ENCODE results near the gene SLC10A7. TPM values are rescaled to one million over a fixed set of nuclear protein-coding genes. Genes with fewer than 3 reads are reported as not detected.

The SLC10A7 gene
- total RNA-seq, 3 donors from 2014 or later (not counting 1 experiment from before 2014, with no cell fraction given), result 16.0 to 29.4 (median 26.3) TPM

DNA sequence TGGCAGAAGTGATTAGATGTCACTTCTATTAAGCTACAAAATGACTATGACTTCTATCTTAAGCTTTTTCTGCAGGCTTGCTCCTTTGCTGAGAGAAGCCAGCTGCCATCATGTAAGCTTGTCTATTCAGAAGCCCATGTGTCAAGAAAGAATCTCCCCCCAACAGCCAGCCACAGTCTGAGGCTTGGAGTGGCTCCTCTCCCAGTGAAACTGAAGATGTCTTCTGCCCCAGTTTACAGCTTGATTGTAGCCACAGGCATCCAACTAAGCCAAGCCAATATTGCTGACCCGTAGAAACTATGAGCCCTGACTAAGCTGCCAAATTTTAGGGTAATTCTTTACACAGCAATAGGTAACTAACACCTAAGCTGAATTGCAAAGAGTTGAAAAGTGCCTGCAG, 26.7 kb upstream of the SLC10A7 start:
- Histone ChIP-seq H3K36me3 (ENCODE audit: control insufficient read depth, insufficient read depth, low read length) (no peaks in the 10 kb centered on the region), H3K4me3 (ENCODE audit: low read length) (no peak overlapping the region), H3K4me1 (ENCODE audit: control insufficient read depth, insufficient read depth, low read length) (no peaks in the 10 kb centered on the region), H3K9me3 (ENCODE audit: control insufficient read depth, insufficient read depth, low read length) (no peaks in the 10 kb centered on the region), H3K27me3 (ENCODE audit: control insufficient read depth, insufficient read depth, low read length) (peaks cover 2% of the 10 kb centered on the region), H3K27ac (ENCODE audit: low read length) (no peak overlapping the region)
- WGBS (ENCODE audit: insufficient coverage), result 75% methylated on average over 1 of the region's 1 CpG
- Mint-ChIP-seq H3K27ac (no peak overlapping the region), H3K36me3 (peaks cover 13% of the 10 kb centered on the region), H3K9me3 (peaks cover 3 to 6% of the 10 kb centered on the region in 2 donors), H3K27me3 (ENCODE audit: low read depth in 2 of 2) (peaks cover 12 to 21% of the 10 kb centered on the region in 2 donors), H3K4me1 (no peaks in the 10 kb centered on the region), H3K4me3 (no peak overlapping the region)
- ATAC-seq (no peak), DNase-seq (no peak)
- intact Hi-C loops (cut with micrococcal nuclease), result no loop called here
- TF ChIP-seq, protein P1, sequence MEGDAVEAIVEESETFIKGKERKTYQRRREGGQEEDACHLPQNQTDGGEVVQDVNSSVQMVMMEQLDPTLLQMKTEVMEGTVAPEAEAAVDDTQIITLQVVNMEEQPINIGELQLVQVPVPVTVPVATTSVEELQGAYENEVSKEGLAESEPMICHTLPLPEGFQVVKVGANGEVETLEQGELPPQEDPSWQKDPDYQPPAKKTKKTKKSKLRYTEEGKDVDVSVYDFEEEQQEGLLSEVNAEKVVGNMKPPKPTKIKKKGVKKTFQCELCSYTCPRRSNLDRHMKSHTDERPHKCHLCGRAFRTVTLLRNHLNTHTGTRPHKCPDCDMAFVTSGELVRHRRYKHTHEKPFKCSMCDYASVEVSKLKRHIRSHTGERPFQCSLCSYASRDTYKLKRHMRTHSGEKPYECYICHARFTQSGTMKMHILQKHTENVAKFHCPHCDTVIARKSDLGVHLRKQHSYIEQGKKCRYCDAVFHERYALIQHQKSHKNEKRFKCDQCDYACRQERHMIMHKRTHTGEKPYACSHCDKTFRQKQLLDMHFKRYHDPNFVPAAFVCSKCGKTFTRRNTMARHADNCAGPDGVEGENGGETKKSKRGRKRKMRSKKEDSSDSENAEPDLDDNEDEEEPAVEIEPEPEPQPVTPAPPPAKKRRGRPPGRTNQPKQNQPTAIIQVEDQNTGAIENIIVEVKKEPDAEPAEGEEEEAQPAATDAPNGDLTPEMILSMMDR (IDR thresholded peaks at IDR 0.05), result no peak

- H3K27ac ChIP-seq (ENCODE audit: low read length), result no peak overlapping the region
- H3K4me3 Mint-ChIP-seq, result no peak overlapping the region
- intact Hi-C loops (cut with micrococcal nuclease), result no loop called here
- H3K36me3 Mint-ChIP-seq, result peaks cover 24% of the 10 kb centered on the region
- H3K4me1 Mint-ChIP-seq, result no peaks in the 10 kb centered on the region
- TF ChIP-seq, protein P1 (IDR thresholded peaks at IDR 0.05), result no peak
- peaks cover 20 to 42% of the 10 kb centered on the region in 2 donors for H3K27me3 Mint-ChIP-seq (ENCODE audit: low read depth in 2 of 2)
- no peaks in the 10 kb centered on the region for H3K36me3 ChIP-seq (ENCODE audit: control insufficient read depth, insufficient read depth, low read length)
- H3K27me3 ChIP-seq (ENCODE audit: control insufficient read depth, insufficient read depth, low read length), result peaks cover 2% of the 10 kb centered on the region
- H3K27ac Mint-ChIP-seq, result no peak overlapping the region
- no peaks in the 10 kb centered on the region for H3K4me1 ChIP-seq (ENCODE audit: control insufficient read depth, insufficient read depth, low read length)
- H3K4me3 ChIP-seq (ENCODE audit: low read length), result no peak overlapping the region
- DNase-seq, result no peak
- 100% methylated on average over 1 of the region's 2 CpGs for WGBS (ENCODE audit: insufficient coverage)
- peaks cover 9 to 13% of the 10 kb centered on the region in 2 donors for H3K9me3 Mint-ChIP-seq
- no peak for ATAC-seq
- no peaks in the 10 kb centered on the region for H3K9me3 ChIP-seq (ENCODE audit: control insufficient read depth, insufficient read depth, low read length)
Measured at GRCh38 chr4:146545102-146545501, 23.4 kb upstream of the SLC10A7 start.

DNA sequence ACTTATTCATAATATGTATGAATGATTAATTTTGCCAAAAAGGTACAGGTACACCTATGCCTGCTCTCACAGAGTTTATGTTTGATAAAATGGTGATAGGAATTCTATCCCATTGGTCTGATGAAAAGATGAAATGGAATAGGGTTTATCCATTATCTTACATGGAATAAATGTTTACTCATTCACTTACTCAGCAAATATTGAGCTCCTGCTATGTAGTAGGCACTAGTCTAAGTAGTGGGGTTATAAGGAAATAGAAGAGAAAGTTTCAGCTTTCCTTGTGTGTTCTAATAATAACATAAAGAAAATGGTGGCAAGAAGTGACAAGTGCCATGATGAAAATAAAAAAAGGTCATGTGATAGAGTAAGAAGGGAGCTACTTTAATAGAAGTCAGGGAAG, 12.4 kb upstream of the SLC10A7 start:
- TF ChIP-seq, protein P1 (IDR thresholded peaks at IDR 0.05), result no peak
- ATAC-seq (no peak), DNase-seq (no peak)
- Histone ChIP-seq H3K27me3 (ENCODE audit: control insufficient read depth, insufficient read depth, low read length) (peaks cover 2% of the 10 kb centered on the region), H3K4me3 (ENCODE audit: low read length) (no peak overlapping the region), H3K27ac (ENCODE audit: low read length) (no peak overlapping the region), H3K4me1 (ENCODE audit: control insufficient read depth, insufficient read depth, low read length) (no peaks in the 10 kb centered on the region), H3K36me3 (ENCODE audit: control insufficient read depth, insufficient read depth, low read length) (no peaks in the 10 kb centered on the region), H3K9me3 (ENCODE audit: control insufficient read depth, insufficient read depth, low read length) (no peaks in the 10 kb centered on the region)
- Mint-ChIP-seq H3K9me3 (peaks cover 0 to 2% of the 10 kb centered on the region in 2 donors), H3K4me3 (no peak overlapping the region), H3K4me1 (no peaks in the 10 kb centered on the region), H3K27me3 (ENCODE audit: low read depth in 2 of 2) (peaks cover 12 to 18% of the 10 kb centered on the region in 2 donors), H3K27ac (no peak overlapping the region), H3K36me3 (no peaks in the 10 kb centered on the region)
- intact Hi-C loops (cut with micrococcal nuclease), result no loop called here

DNA sequence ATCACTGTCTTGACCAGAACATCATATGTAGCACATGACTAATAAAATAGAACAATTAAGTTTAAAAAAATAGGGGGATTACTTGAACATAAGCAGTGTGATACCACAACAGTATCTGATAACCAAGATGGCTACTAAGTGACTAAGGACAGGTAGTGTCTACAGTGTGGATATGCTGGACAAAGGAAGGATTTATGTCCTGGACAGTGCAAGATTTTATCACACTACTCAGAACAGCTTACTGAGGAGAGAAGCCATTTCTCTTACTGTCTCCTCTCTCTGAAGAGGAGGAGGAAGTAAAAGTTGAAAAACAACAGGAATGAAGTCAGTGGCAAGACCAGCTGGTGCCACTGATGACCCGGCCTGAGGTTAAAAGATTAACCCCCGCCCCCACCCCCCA, 4.0 kb upstream of the SLC10A7 start:
- intact Hi-C loops (cut with micrococcal nuclease), result no loop called here
- Mint-ChIP-seq H3K27me3 (ENCODE audit: low read depth in 2 of 2) (peaks cover 4 to 9% of the 10 kb centered on the region in 2 donors), H3K27ac (no peak overlapping the region), H3K36me3 (no peaks in the 10 kb centered on the region), H3K4me3 (no peak overlapping the region), H3K4me1 (peaks cover 8 to 18% of the 10 kb centered on the region in 2 donors), H3K9me3 (peaks cover 0 to 2% of the 10 kb centered on the region in 2 donors)
- Histone ChIP-seq H3K9me3 (ENCODE audit: control insufficient read depth, insufficient read depth, low read length) (no peaks in the 10 kb centered on the region), H3K4me1 (ENCODE audit: control insufficient read depth, insufficient read depth, low read length) (peaks cover 3% of the 10 kb centered on the region), H3K27me3 (ENCODE audit: control insufficient read depth, insufficient read depth, low read length) (no peaks in the 10 kb centered on the region), H3K4me3 (ENCODE audit: low read length) (no peak overlapping the region), H3K36me3 (ENCODE audit: control insufficient read depth, insufficient read depth, low read length) (no peaks in the 10 kb centered on the region), H3K27ac (ENCODE audit: low read length) (no peak overlapping the region)
- no peak for DNase-seq
- 9% methylated on average over 2 of the region's 2 CpGs for WGBS (ENCODE audit: insufficient coverage)
- ATAC-seq, result no peak
- TF ChIP-seq, protein P1 (IDR thresholded peaks at IDR 0.05), result no peak
